Stimulated activated CD4-positive, alpha-beta T cell treated with anti-CD3 and anti-CD28 coated beads, Interleukin-15, amount 100 ng/mL, for 48 hours (primary cell): ENCODE data around the gene PYGO2.

Experiments used
- DNase-seq, 2 donors: peaks; one replicate each; pipeline ENCODE4 v3.0.0-alpha.2; 2020; ENCODE audit warnings: low read depth in 2 of 2

The PYGO2 gene

GRCh38 chr1:154960446-154961136 lies 991 bp downstream of the PYGO2 start:
- DNase-seq, result no peak

GRCh38 chr1:154959426-154959780 lies 2.2 kb downstream of the PYGO2 start:
- no peak for DNase-seq

GRCh38 chr1:154958681-154959425 lies 2.7 kb downstream of the PYGO2 start:
- no peak for DNase-seq

- DNase-seq, result no peak
Measured at GRCh38 chr1:154958036-154958435, 3.5 kb downstream of the PYGO2 start.

GRCh38 chr1:154957091-154957657 lies 4.4 kb downstream of the PYGO2 start:
- no peak for DNase-seq

- no peak for DNase-seq
Measured at GRCh38 chr1:154956544-154956941, 5.0 kb downstream of the PYGO2 start.

- peak; percentile 61 to 75 for DNase-seq
Measured at GRCh38 chr1:154955718-154956543, 5.7 kb downstream of the PYGO2 start, which contains the start of gene PBXIP1. Gene PBXIP1, minus strand, starts transcription at chr1:154956099. Its CDS starts 2,378 bp downstream, at chr1:154953721.

- peak; percentile 72 to 74 for DNase-seq
Measured at GRCh38 chr1:154955039-154955717, 6.4 kb downstream of the PYGO2 start.

GRCh38 chr1:154954541-154954940 lies 7.0 kb downstream of the PYGO2 start:
- DNase-seq, result no peak

GRCh38 chr1:154953611-154954038 lies 8.0 kb downstream of the PYGO2 start:
- DNase-seq, result no peak

- no peak for DNase-seq
Measured at GRCh38 chr1:154952664-154953063, 8.9 kb downstream of the PYGO2 start.

GRCh38 chr1:154951901-154952657 lies 9.5 kb downstream of the PYGO2 start:
- peak in 1 of 2 donors; percentile 42 for DNase-seq

- DNase-seq, result no peak
Measured at GRCh38 chr1:154948079-154948478, 13.5 kb downstream of the PYGO2 start.

- no peak for DNase-seq
Measured at GRCh38 chr1:154945962-154946850, 15.4 kb downstream of the PYGO2 start.

- no peak for DNase-seq
Measured at GRCh38 chr1:154945160-154945961, 16.2 kb downstream of the PYGO2 start.

GRCh38 chr1:154944401-154945159 lies 17.0 kb downstream of the PYGO2 start:
- DNase-seq, result no peak

- DNase-seq, result no peak
Measured at GRCh38 chr1:154943649-154944400, 17.8 kb downstream of the PYGO2 start.
